NK-92 (cell line): Measurements from ENCODE around the gene CYBB.

Experiments used
- DNase-seq: peaks from one replicate; lab custom pipeline; 2025; ENCODE audit not compliant: unreplicated experiment; lab: John Stamatoyannopoulos, UW

The CYBB gene

DNA sequence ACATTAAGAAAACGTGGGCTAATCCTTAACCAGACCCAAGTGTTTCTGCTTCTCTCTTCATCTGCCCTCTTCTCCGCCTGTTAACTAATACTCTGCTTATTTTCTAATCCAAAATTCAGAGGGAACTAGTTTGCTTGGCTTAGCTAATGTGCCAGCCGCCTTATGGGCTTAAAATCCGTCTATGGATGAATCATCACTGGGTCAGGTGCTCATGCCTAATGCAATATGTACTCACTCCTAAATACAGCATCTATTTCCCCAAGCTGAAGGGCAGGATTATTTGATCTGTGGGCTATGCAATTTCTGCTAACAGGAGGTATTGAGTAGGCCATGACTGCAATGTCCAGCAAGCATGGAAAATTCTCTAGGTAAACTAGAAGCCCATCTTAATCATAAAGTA, 55.1 kb downstream of the CYBB start:
- no peak for DNase-seq

DNA sequence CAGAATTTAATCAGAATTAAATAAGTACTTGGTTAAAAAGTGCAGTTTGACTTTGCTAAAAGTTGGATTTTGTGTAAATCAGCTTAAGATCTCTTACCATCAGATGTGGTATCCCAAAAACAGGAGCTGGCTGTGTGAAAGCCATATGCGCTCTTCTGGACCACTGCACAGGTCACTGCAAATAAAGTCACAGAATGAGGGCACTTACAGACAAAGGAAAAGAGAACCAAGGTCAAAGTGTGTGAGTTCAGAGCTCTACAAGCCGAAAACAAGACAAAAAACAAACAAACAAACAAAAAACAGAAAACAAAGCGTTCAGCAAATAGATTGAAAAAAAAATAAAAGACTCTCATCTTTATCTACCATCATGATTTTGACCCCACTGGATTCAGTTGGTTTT, 61.1 kb downstream of the CYBB start:
- no peak for DNase-seq

- DNase-seq, result no peak
These were observed 64.8 kb downstream of the CYBB start for GRCh38 chrX:37844622-37845021.

GRCh38 chrX:37846141-37846540, 66.3 kb downstream of the CYBB start:
- DNase-seq, result no peak

DNA sequence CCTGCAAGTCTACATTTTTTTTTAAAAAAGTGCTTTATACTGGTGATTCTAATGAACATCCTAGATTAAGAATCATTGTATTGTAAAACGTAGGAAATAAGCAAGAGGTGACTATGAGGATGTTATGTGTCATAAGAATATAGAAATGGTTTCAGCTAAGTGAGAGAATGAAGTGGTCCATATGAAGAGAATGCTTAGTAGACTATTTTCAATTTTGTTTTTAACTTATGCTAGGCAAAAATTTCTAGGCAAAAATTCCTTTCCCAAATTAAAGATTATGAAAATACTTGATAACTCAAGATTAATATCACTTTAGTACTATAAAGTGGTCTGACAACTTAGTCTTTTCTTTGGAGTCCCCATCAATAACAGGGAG, 66.7 kb downstream of the CYBB start:
- no peak for DNase-seq

DNA sequence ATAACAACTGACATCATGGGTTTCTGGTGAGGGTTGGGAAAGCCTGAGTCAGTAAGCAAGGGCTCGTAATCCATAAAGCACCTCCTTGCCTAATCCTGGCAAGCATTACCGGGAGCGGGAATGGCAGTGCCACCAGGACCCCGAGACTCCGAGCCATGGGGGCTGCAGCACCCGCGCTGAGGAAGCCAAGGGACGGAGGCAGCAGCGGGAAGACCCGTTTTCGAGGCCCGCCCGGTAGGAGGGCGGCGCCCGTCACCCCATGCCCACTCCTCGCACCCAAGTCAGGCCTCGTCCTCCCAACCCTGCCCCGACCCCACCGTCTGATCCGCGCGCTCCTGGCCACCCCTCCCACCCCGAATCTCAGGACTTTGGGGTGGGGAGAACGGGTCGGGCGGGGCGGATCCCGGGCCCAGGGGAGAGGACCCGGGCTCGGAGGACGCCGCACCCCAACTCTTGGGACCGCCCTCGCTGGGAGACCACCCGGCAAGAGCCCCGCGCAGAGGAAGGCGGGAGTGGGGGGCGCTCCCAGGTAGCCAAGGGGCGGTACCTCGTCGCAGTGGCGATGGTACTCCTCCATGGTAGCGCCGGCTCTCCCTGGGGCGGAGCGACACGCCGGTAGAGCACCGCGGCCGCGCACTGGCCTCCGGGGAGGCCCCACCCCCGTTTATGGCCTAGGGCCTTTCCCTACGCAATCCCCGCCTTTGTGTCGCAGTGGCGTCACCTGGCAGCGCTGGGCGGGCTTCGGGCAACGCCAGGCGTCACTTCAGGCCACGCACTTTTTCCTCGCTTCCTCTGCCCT, 67.3 kb downstream of the CYBB start, which contains the start of gene DYNLT3:
TSS of gene DYNLT3 (minus strand) at position 638 of the 799 bp plus-strand sequence. CDS start at position 577, 61 bp downstream.
- no peak for DNase-seq

DNA sequence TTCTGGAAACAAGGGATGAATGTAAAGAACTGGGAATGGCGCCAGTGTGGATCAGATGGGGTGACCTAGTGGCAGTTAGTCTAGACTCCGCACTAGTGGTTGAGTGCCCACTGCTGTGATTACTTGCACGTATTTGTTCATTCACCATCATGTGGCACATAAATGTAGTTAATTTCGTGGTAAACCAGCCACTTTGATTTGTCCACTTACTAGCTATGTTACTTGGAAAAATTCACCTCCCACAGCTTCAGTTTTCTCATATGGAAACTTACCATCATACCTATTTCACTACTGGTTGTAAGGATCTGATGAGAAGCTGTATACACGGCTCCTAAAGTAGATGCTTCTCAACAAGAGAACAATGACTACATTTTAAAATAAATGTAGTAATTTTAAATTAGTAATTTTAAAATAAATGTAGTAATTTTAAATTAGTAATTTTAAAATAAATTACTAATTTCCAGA, 67.9 kb downstream of the CYBB start:
- no peak for DNase-seq

GRCh38 chrX:37854148-37854547, 74.3 kb downstream of the CYBB start:
- no peak for DNase-seq

DNA sequence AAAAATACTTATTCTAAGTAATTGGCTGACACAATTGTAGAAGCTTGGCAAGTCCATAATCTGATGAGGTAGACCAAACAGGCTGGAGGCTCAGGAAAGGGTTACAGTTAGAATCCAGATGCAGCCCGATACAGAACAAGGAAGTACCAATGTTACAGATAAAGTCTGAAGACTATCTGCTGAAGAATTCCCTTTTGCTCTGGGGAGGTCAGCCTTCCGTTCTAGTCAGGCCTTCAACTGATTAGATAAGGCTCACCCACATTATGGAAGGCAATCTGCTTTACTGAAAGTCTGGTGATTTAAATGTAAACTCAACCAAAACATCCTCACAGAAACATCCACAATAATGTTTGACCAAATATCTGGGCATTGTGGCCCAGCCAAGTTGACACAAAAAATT, 74.9 kb downstream of the CYBB start:
- no peak for DNase-seq

DNA sequence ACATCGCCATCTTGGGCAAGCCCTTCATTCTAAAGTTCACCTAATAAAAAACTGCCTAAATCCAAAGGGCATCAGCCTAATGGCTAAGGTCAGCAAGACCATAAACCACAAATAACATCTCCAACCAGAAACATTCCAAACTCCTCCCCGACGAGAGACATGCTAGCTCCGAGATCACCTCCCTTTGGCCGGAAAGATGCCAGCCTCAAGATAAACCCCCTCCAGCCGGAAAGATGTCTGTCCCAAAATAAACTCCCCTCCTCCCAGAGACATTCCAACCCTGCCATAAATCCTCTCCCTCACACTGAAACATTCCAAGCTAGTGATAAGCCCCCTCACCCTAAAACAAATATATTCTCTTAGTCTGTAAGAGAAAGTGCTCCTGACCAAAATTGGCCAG, 80.9 kb downstream of the CYBB start:
- DNase-seq, result no peak

GRCh38 chrX:37862851-37863250, 83.0 kb downstream of the CYBB start:
- no peak for DNase-seq
